Measurements from ENCODE around the gene DUSP18. TPM values are rescaled to one million over a fixed set of nuclear protein-coding genes. Genes with fewer than 3 reads are reported as not detected.
"Not testable (repeated sequence)": the region's sequence is repeated elsewhere in the genome, so short reads cannot be mapped to it uniquely, and the experiment has no call there.

Gene DUSP18
- 1 to 10 TPM; 2.0 to 3.8 (median 2.7) TPM for polyA plus RNA-seq

DNA sequence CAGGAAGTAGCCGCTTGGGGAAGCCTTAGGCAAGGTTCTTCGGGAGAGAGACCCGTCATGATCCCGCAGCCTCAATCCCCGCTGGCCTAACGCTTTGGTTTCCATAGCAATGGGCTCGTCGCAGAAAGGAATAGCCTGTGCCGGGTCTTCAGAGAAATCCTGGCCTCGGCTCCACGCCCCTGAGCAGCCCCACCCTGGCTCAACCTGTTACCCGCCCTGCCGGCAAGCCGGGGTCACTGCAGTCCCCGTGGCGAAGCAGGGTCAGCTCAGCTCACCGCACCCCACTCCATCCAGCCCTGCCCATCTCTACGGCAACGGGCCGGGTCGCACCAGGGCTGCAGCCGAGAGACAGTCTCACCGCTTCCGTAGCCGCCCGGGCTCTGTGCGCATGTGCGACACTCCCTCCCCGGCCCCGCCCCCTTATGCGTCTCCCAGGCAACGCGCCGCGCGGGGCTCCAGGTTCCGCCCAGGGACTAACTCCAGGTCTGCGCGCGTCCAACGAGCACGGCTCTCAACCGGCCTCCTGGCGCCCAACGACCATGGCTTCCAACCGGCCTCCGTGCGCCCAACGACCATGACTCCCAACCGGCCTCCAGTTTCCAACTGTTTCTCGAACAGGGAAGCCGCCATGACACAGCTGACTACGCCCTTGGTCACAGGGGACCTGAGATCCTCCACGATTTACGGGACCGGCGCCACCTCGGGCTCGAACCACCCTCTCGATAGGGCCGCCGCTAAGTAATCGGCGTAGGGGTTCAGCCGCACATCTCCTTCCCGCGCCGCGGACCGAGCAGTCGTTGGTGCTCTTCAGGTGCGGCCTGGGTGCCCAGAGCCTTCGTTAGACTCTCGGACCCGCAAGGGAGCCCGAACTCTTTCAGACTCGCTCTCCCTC lies at the start of gene DUSP18:
TSS of gene DUSP18 (minus strand) at position 382 of the 892 bp plus-strand sequence. CDS start 3,872 bp downstream, outside the sequence.
- no peak within 1 kb of the TSS for H3K27ac ChIP-seq (ENCODE audit: low read depth, low read length)
- 0 to 1% (median 0%) methylated on average over 77 of the region's 77 CpGs for WGBS, 3 donors

GRCh38 chr22:30714062-30714461 lies 46.4 kb upstream of the DUSP18 start:
- 93 to 99% (median 98%) methylated on average over 2 of the region's 2 CpGs for WGBS, 3 donors
- H3K27ac ChIP-seq (ENCODE audit: low read depth, low read length), result no peak overlapping the region

- no peak overlapping the region for H3K27ac ChIP-seq (ENCODE audit: low read depth, low read length)
- 94 to 95% (median 94%) methylated on average over 1 of the region's 1 CpG for WGBS, 3 donors
Observed at GRCh38 chr22:30712094-30712493, 44.4 kb upstream of the DUSP18 start.

DNA sequence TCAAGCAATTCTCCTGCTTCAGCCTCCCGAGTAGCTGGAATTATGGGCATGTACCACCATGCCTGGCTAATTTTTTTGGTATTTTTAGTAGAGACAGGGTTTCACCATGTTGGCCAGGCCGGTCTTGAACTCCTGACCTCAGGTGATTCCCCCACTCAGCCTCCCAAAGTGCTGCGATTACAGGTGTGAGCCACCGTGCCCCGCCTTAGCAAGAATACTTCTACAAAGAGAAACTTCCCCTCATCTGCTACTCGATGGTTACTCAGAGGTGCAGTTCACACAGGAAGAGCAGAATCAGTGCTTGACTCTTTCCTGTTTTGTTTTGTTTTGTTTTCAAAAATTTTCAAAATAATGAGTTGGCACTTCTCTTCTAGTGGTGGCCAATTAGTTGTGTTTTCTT lies 42.3 kb upstream of the DUSP18 start:
- 76 to 94% (median 87%) methylated on average over 6 of the region's 6 CpGs for WGBS, 3 donors
- not testable (repeated sequence) for H3K27ac ChIP-seq (ENCODE audit: low read depth, low read length)

DNA sequence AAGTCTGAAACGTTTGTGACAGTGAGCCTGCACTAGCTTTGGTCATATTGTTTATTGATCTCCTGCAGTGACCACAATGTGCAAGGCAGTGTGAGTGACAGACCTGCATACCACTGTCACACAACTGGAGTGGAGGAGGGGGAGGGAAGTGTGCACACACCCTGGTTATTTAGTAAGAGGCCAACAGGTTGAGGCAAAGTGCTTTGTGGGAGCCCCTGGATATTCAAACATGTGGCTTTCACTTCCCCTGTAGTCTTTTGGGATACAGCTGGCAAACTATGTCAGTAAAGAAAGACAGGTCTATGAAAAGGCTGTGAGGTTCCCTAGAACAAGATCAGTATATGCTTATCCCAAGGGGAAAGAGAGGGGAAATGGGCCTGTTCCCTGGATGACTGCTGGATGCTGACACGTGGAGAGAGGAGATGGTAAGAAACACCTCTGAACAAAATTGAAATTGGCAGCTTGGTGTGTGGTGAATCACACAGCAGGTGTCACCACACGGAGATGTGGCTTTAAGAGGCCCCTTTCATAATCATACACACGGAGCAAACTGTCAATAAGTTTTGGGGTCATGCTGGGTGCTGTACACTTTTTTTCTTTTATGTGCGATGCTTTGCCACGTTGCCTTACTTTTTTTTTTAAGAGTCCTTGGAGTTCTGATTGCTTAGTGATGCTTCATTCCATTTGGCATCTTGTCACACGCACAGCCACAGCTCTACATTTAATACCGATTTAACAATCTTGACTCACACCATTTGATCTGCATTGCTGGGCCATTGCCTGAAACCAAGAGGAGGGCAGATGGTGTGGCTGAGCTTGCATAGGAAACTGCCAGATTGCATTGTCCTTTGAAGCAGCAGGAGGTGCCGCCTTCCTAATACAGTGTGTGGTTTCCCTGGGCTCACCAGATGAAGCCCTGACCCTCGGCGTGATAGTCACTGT lies 38.3 kb upstream of the DUSP18 start:
- H3K27ac ChIP-seq (ENCODE audit: low read depth, low read length), result no peak overlapping the region
- 55 to 62% (median 60%) methylated on average over 11 of the region's 11 CpGs for WGBS, 3 donors

DNA sequence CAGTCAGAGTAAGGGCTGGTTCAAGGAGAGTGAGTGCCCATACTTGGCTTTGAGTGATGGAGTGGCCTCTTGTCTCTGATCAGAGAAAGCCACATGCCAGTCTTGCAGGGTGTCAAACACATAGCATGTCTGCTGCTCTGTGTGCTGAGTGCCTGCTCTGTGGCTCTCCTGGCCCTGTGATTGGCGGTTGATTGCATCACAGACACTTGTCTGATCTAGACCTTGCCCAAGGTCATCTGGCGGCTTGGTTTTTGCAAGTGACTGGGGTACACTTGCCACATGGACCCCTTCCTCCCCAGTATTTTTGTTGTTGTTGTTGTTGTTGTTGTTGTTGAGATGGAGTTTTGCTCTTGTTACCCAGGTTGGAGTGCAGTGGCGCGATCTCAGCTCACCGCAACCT lies 37.3 kb upstream of the DUSP18 start:
- 84 to 91% (median 90%) methylated on average over 5 of the region's 5 CpGs for WGBS, 3 donors
- H3K27ac ChIP-seq (ENCODE audit: low read depth, low read length), result no peak overlapping the region

DNA sequence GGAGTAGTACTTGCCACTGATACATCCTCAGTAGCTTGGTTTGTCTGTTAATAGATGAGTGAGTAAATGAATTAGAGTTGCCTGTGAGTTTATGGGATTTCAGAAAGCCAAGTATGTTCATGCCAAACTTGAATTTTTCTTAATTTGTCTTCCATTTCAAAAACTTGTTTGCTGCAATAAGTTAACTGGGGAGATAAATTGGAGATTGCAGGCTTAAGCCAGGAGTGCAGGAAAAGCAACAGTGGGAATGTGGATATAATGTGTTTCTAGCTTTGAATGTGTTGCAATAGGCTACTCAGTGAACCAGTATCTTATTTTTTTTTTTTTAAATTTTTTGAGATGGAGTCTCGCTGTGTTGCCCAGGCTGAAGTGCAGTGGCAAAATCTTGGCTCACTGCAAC lies 35.2 kb upstream of the DUSP18 start:
- WGBS, 3 donors, result 85 to 97% (median 95%) methylated on average over 1 of the region's 1 CpG
- no peak overlapping the region for H3K27ac ChIP-seq (ENCODE audit: low read depth, low read length)

DNA sequence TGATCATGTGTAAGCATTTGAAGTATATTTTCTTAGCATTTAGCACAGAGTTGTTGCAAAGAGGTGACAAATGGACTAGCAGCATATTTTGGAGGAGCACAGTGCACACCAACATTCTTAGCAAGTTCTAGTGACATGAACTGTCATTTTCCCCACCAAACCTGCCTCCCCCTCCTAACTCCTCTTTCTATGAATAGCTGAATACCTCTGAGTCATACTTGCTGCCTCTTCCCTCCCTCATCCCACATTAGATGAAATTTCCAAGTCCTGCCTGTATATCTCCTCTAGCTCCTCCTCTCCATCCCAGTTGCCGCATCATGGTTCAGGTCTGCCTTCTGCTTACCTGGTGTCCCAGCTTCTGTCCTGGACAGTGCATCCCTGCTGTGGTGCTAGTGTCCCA lies 34.2 kb upstream of the DUSP18 start:
- 84 to 100% (median 95%) methylated on average over 1 of the region's 1 CpG for WGBS, 3 donors
- H3K27ac ChIP-seq (ENCODE audit: low read depth, low read length), result no peak overlapping the region

DNA sequence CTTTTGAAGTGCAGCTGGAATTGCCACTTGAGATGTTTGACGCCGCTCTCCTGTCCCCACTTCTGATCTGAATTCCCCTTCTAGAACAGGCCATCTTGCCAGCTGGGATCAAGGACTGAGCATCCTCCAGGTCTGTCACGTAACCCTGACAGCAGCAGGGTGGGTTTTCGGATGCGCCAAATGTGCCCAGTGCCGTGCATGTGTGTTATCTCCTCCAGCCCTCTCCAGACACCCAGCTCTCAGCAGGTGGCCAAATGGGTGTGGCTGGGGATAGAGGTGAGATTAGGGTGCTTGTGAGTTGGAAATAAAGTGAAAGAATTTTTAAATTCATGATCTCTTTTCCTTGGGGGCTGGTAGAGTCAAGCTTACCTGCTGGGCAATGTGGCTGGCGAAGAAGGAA lies 30.3 kb upstream of the DUSP18 start:
- H3K27ac ChIP-seq (ENCODE audit: low read depth, low read length), result no peak overlapping the region
- WGBS, 3 donors, result 94 to 97% (median 96%) methylated on average over 7 of the region's 7 CpGs

DNA sequence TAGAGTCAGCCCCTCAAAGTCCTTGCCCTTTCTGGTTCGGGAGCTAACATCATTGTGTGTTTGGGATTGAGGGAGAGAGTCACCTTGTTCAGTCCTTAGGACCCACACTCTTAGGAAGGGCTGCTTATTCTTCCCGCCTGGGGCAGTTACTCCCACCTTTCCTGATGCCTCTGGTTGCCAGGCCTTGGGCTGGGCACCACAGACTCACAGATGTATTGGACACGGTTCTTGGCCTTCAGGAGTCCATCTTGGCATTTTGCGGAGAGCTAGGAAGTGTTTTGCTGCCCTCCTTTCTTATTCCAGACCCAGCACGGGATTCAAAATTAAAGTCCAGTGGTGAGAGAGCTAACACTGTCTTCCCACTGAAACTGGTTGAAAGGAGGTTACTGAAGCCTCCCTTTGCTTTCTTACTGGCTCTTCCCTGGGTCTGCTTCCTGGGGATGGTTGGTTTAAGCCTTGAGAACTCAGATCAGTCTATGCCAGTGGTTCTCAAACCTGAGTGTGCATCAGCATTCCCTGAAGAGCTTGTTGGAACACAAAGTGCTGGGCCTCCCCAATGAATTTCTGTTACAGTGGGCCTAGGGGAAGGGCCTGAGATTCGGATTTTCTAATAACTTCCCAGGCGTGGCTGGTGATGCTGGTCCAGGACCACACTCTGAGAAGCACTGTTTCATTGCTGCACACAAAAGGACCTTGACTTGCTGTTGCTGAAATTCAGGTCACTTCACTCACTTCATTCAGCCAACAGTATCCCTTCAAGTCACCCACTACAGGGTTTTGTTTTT lies 28.4 kb upstream of the DUSP18 start:
- no peak overlapping the region for H3K27ac ChIP-seq (ENCODE audit: low read depth, low read length)
- 85 to 91% (median 88%) methylated on average over 7 of the region's 7 CpGs for WGBS, 3 donors

DNA sequence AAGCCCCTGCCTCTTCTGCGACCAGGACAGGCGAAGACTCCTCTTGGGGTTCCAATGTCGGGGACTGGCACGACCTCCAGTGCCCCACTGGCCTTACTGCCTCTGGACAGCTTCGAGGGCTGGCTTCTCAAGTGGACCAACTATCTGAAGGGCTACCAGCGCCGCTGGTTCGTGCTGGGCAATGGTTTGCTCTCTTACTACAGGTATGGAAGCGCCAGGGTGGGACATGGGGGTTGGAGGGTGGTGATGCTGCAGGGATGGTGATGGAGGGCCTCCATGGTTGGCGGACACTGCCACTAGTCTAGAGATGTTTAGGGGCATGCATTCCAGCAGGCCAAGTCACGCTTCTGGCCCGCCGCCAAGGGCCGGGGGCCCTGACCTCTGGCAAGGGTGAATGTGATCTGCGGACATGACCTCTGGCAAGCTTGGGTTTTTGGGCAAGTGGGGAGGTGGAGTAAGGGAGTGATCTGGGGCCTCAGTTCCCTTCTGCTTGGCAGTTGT lies 27.7 kb upstream of the DUSP18 start:
- WGBS, 3 donors, result 45 to 72% (median 66%) methylated on average over 15 of the region's 15 CpGs
- no peak overlapping the region for H3K27ac ChIP-seq (ENCODE audit: low read depth, low read length)

GRCh38 chr22:30694640-30695350 lies 27.1 kb upstream of the DUSP18 start, which contains the start of gene OSBP2:
TSS of gene OSBP2 (plus strand) at chr22:30694874. CDS start at chr22:30694910, 36 bp downstream.
- WGBS, 3 donors, result 2 to 7% (median 2%) methylated on average over 34 to 87 of the region's 88 CpGs
- no peak within 1 kb of the TSS for H3K27ac ChIP-seq (ENCODE audit: low read depth, low read length)

DNA sequence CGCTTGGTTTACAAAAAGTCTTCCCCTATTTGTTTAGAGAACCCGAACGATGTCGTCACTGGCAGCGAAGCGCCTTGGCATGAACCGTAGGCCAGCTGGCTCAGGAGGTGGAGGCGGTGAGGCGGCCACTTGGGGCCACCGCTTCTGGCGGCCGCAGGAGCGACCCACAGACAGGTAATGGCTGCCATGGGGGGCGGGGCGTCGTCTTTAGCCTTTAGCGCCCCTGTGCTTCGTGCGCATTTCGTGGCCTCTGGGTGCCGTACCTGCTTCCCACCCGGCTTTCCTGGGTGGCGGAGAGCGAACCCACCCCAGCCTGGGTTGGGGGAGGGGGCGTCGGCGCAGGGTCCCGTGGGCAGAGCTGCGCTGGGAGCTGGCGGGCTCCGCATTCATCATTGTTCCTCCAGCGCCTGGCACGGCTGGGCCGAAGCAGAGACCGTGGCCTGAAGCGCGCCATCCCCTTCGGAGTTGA lies 26.5 kb upstream of the DUSP18 start:
- WGBS, 3 donors, result 0 to 1% (median 1%) methylated on average over 34 to 37 of the region's 38 CpGs
- no peak overlapping the region for H3K27ac ChIP-seq (ENCODE audit: low read depth, low read length)

GRCh38 chr22:30691204-30691603 lies 23.5 kb upstream of the DUSP18 start:
- WGBS, 3 donors, result 58 to 88% (median 67%) methylated on average over 1 of the region's 1 CpG
- H3K27ac ChIP-seq (ENCODE audit: low read depth, low read length), result no peak overlapping the region

DNA sequence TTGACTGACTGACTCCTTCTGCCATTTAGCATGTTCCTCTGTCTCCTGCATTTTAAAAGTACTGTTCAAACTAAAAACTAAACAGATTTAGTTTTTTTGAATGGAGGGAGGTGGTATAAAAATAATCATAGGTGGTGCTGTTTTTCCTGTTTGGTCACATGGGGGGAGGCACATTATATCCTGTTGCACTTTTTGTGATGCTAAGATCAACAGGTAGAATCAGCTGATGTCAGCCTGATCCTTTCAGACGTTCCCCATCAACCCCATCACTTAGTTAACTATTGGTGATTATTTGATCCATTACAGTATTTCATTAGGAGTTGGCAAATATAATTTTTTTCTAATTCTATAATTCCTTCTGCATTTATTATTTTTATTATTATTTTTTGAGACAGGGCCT lies 21.9 kb upstream of the DUSP18 start:
- no peak overlapping the region for H3K27ac ChIP-seq (ENCODE audit: low read depth, low read length)
- 55 to 88% (median 62%) methylated on average over 1 of the region's 1 CpG for WGBS, 3 donors

DNA sequence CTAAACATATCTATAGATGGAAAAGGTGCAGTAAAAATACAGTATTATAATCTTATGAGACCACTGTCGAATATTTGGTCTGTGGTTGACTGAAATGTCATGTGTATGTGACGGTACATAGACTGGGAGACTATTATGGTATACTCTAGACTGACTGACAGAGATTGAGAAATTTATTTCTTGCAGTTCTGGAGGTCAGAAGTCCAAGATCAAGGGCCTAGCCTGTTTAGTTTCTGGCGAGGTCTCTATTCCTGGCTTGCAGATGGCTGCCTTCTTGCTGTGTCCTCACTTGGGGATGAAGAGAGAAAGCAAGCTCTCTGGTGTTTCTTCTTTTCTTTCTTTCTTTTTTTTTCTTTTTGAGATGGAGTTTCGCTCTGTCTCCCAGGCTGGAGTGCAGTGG lies 19.7 kb upstream of the DUSP18 start:
- no peak overlapping the region for H3K27ac ChIP-seq (ENCODE audit: low read depth, low read length)
- 90 to 96% (median 92%) methylated on average over 4 of the region's 4 CpGs for WGBS, 3 donors

- no peak overlapping the region for H3K27ac ChIP-seq (ENCODE audit: low read depth, low read length)
- 73 to 91% (median 85%) methylated on average over 7 of the region's 7 CpGs for WGBS, 3 donors
Observed at GRCh38 chr22:30685178-30685577, 17.5 kb upstream of the DUSP18 start.
